Measurements from ENCODE around the gene LATS2.

GRCh38 chr13:21014139-21014501 lies 47.3 kb downstream of the LATS2 start:
- TF ChIP-seq, protein P1, sequence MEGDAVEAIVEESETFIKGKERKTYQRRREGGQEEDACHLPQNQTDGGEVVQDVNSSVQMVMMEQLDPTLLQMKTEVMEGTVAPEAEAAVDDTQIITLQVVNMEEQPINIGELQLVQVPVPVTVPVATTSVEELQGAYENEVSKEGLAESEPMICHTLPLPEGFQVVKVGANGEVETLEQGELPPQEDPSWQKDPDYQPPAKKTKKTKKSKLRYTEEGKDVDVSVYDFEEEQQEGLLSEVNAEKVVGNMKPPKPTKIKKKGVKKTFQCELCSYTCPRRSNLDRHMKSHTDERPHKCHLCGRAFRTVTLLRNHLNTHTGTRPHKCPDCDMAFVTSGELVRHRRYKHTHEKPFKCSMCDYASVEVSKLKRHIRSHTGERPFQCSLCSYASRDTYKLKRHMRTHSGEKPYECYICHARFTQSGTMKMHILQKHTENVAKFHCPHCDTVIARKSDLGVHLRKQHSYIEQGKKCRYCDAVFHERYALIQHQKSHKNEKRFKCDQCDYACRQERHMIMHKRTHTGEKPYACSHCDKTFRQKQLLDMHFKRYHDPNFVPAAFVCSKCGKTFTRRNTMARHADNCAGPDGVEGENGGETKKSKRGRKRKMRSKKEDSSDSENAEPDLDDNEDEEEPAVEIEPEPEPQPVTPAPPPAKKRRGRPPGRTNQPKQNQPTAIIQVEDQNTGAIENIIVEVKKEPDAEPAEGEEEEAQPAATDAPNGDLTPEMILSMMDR (IDR thresholded peaks at IDR 0.05; ENCODE audit: low read depth, low read length) = no peak
- no peak for TF ChIP-seq EZH2phosphoT487 (IDR thresholded peaks at IDR 0.05; ENCODE audit: low read depth)
